ENCODE results near the gene CD44. TPM values are rescaled to one million over a fixed set of nuclear protein-coding genes. Genes with fewer than 3 reads are reported as not detected.

CD44 gene
- total RNA-seq, 1 donor from 2014 or later = 155 TPM

- Mint-ChIP-seq H3K27me3 (ENCODE audit: unreplicated experiment) (no peaks in the 10 kb centered on the region), H3K4me1 (ENCODE audit: unreplicated experiment) (no peaks in the 10 kb centered on the region), H3K27ac (ENCODE audit: unreplicated experiment) (no peak overlapping the region), H3K36me3 (ENCODE audit: low read depth, unreplicated experiment) (peaks cover 8% of the 10 kb centered on the region), H3K9me3 (ENCODE audit: unreplicated experiment) (no peaks in the 10 kb centered on the region), H3K4me3 (ENCODE audit: unreplicated experiment) (no peak overlapping the region)
- TF ChIP-seq CTCF (IDR thresholded peaks at IDR 0.05; ENCODE audit: unreplicated experiment) = no peak
- DNase-seq (ENCODE audit: low spot score) = no peak
Measured at GRCh38 chr11:35207471-35208403, 68.8 kb downstream of the CD44 start.

- no peaks in the 10 kb centered on the region for H3K9me3 Mint-ChIP-seq (ENCODE audit: unreplicated experiment)
- TF ChIP-seq CTCF (IDR thresholded peaks at IDR 0.05; ENCODE audit: unreplicated experiment) = no peak
- H3K27ac Mint-ChIP-seq (ENCODE audit: unreplicated experiment) = no peak overlapping the region
- peaks cover 3% of the 10 kb centered on the region for H3K27me3 Mint-ChIP-seq (ENCODE audit: unreplicated experiment)
- H3K4me3 Mint-ChIP-seq (ENCODE audit: unreplicated experiment) = no peak overlapping the region
- H3K4me1 Mint-ChIP-seq (ENCODE audit: unreplicated experiment) = no peaks in the 10 kb centered on the region
- H3K36me3 Mint-ChIP-seq (ENCODE audit: low read depth, unreplicated experiment) = peaks cover 8% of the 10 kb centered on the region
- DNase-seq (ENCODE audit: low spot score) = no peak
Measured at GRCh38 chr11:35208795-35209194, 69.8 kb downstream of the CD44 start.

GRCh38 chr11:35210876-35211546, 72.0 kb downstream of the CD44 start:
- Mint-ChIP-seq H3K9me3 (ENCODE audit: unreplicated experiment) (no peaks in the 10 kb centered on the region), H3K27me3 (ENCODE audit: unreplicated experiment) (peaks cover 3% of the 10 kb centered on the region)
- DNase-seq (ENCODE audit: low spot score) = no peak

GRCh38 chr11:35211952-35212351, 73.0 kb downstream of the CD44 start:
- no peaks in the 10 kb centered on the region for H3K9me3 Mint-ChIP-seq (ENCODE audit: unreplicated experiment)
- no peak for TF ChIP-seq CTCF (IDR thresholded peaks at IDR 0.05; ENCODE audit: unreplicated experiment)
- no peaks in the 10 kb centered on the region for H3K4me1 Mint-ChIP-seq (ENCODE audit: unreplicated experiment)
- no peak for DNase-seq (ENCODE audit: low spot score)
- H3K27ac Mint-ChIP-seq (ENCODE audit: unreplicated experiment) = no peak overlapping the region
- H3K27me3 Mint-ChIP-seq (ENCODE audit: unreplicated experiment) = peaks cover 3% of the 10 kb centered on the region
- H3K36me3 Mint-ChIP-seq (ENCODE audit: low read depth, unreplicated experiment) = peaks cover 14% of the 10 kb centered on the region
- H3K4me3 Mint-ChIP-seq (ENCODE audit: unreplicated experiment) = no peak overlapping the region

More at GRCh38 chr11:35210876-35211546, 72.0 kb downstream of the CD44 start:
- TF ChIP-seq CTCF (IDR thresholded peaks at IDR 0.05; ENCODE audit: unreplicated experiment) = no peak
- Mint-ChIP-seq H3K36me3 (ENCODE audit: low read depth, unreplicated experiment) (peaks cover 8% of the 10 kb centered on the region), H3K27ac (ENCODE audit: unreplicated experiment) (no peak overlapping the region), H3K4me3 (ENCODE audit: unreplicated experiment) (no peak overlapping the region), H3K4me1 (ENCODE audit: unreplicated experiment) (no peaks in the 10 kb centered on the region)
